Measurements from ENCODE around the gene PRDM13. TPM values are rescaled to one million over a fixed set of nuclear protein-coding genes. Genes with fewer than 3 reads are reported as not detected.

The PRDM13 gene
- polyA plus RNA-seq, 1 donor (not counting 4 experiments of a cell fraction or from before 2014, with no cell fraction given), result not detected

DNA sequence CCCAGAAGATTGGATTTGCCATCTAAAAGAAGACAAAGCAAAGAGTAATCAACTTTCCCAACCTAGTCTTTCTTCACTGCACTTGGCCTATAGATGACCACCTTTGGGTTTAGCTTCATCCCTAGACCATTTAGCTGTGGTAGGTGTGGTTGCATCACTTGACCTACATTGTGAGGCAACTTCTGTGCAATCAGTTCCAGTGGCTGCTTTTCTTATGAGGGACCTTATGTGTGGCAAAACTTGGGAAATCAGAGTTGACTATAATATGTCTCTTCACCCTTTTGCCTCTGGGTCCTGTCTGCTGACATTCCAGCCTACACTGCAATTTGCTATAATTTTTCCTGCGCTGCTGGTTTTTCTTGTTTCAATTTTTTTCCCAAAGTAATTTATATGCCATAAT, 55.2 kb downstream of the PRDM13 start:
- Histone ChIP-seq H3K4me2 (ENCODE audit: control insufficient read depth, extremely low read depth, insufficient read depth, low read depth, low read length) (no peak overlapping the region), H3K4me3 (ENCODE audit: control insufficient read depth in 2 of 3, extremely low read depth in 1 of 3, insufficient read depth in 2 of 3, low read depth in 1 of 3, low read length in 3 of 3) (no peak overlapping the region), H3K9me1 (ENCODE audit: control insufficient read depth, extremely low read depth, insufficient read depth, low read length) (no peaks in the 10 kb centered on the region), H3K36me3 (ENCODE audit: control insufficient read depth in 2 of 2, extremely low read depth in 1 of 2, insufficient read depth in 2 of 2, low read length in 2 of 2) (no peaks in the 10 kb centered on the region), H2AFZ (ENCODE audit: control insufficient read depth, low read length) (no peak overlapping the region), H4K20me1 (ENCODE audit: control insufficient read depth, extremely low read depth, insufficient read depth, low read length) (no peaks in the 10 kb centered on the region), H3K79me2 (ENCODE audit: control insufficient read depth, insufficient read depth, low read length) (no peaks in the 10 kb centered on the region), H3K9me3 (ENCODE audit: control insufficient read depth, low read depth, low read length) (no peaks in the 10 kb centered on the region), H3K27ac (ENCODE audit: control insufficient read depth, insufficient read depth, low read length) (no peak overlapping the region), H3K4me1 (ENCODE audit: control insufficient read depth, extremely low read depth, insufficient read depth, low read length) (no peaks in the 10 kb centered on the region), H3K27me3 (ENCODE audit: control insufficient read depth, extremely low read depth, insufficient read depth, low read length) (no peaks in the 10 kb centered on the region), H3K9ac (ENCODE audit: control insufficient read depth, extremely low read depth, insufficient read depth, low read length) (no peak overlapping the region)
- dilution Hi-C loops (cut with MboI; ENCODE audit: extremely low pct_ligation_motif_present, low sequenced_read_pairs), result no loop called here
- DNase-seq (ENCODE audit: low read depth, low spot score), result no peak
- TF ChIP-seq EZH2 (IDR thresholded peaks at IDR 0.05; ENCODE audit: low read length) (no peak), CTCF (optimal IDR thresholded peaks at IDR 0.05 in 1 of 3, IDR thresholded peaks at IDR 0.05 in 1 of 3, conservative IDR thresholded peaks at IDR 0.05 in 1 of 3; ENCODE audit: extremely low read depth in 1 of 3, insufficient read depth in 2 of 3, low read length in 3 of 3) (no peak)
- FAIRE-seq, result no peak

DNA sequence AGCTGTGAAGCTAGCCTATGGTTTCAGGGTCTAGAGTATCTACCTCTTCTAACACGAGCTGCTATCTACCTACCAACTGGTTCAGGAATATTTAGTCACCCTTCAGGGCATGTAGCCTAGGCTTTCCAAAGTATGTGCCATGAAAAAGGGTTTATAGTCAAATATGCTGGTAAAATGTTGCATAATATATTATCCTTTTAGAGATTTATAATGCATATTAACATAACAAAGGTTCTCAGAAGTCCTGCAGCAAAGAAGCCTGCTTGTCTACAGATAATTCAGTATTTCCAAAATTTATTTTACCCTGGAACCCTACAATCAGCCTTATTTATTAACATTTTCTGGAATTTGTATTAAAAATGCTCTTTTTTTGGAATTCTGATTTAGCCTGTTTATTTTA, 56.0 kb downstream of the PRDM13 start:
- FAIRE-seq, result no peak
- dilution Hi-C loops (cut with MboI; ENCODE audit: extremely low pct_ligation_motif_present, low sequenced_read_pairs), result no loop called here
- no peaks in the 10 kb centered on the region for H3K9me3 ChIP-seq (ENCODE audit: control insufficient read depth, low read depth, low read length)
- H4K20me1 ChIP-seq (ENCODE audit: control insufficient read depth, extremely low read depth, insufficient read depth, low read length), result no peaks in the 10 kb centered on the region
- H3K9ac ChIP-seq (ENCODE audit: control insufficient read depth, extremely low read depth, insufficient read depth, low read length), result no peak overlapping the region
- no peaks in the 10 kb centered on the region for H3K4me1 ChIP-seq (ENCODE audit: control insufficient read depth, extremely low read depth, insufficient read depth, low read length)
- H3K27ac ChIP-seq (ENCODE audit: control insufficient read depth, insufficient read depth, low read length), result no peak overlapping the region
- no peak for TF ChIP-seq CTCF (optimal IDR thresholded peaks at IDR 0.05 in 1 of 3, IDR thresholded peaks at IDR 0.05 in 1 of 3, conservative IDR thresholded peaks at IDR 0.05 in 1 of 3; ENCODE audit: extremely low read depth in 1 of 3, insufficient read depth in 2 of 3, low read length in 3 of 3)
- TF ChIP-seq EZH2 (IDR thresholded peaks at IDR 0.05; ENCODE audit: low read length), result no peak
- H3K36me3 ChIP-seq (ENCODE audit: control insufficient read depth in 2 of 2, extremely low read depth in 1 of 2, insufficient read depth in 2 of 2, low read length in 2 of 2), result no peaks in the 10 kb centered on the region
- no peaks in the 10 kb centered on the region for H3K27me3 ChIP-seq (ENCODE audit: control insufficient read depth, extremely low read depth, insufficient read depth, low read length)
- no peak overlapping the region for H2AFZ ChIP-seq (ENCODE audit: control insufficient read depth, low read length)
- no peaks in the 10 kb centered on the region for H3K9me1 ChIP-seq (ENCODE audit: control insufficient read depth, extremely low read depth, insufficient read depth, low read length)
- DNase-seq (ENCODE audit: low read depth, low spot score), result no peak
- H3K79me2 ChIP-seq (ENCODE audit: control insufficient read depth, insufficient read depth, low read length), result no peaks in the 10 kb centered on the region
- H3K4me3 ChIP-seq (ENCODE audit: control insufficient read depth in 2 of 3, extremely low read depth in 1 of 3, insufficient read depth in 2 of 3, low read depth in 1 of 3, low read length in 3 of 3), result no peak overlapping the region
- H3K4me2 ChIP-seq (ENCODE audit: control insufficient read depth, extremely low read depth, insufficient read depth, low read depth, low read length), result no peak overlapping the region

Small RNA genes lying within 50 kb of the gene (small RNA-seq; reads per million reads assigned to genes)
- gene RF00019 (ENCODE audit: insufficient read length in 3 of 3, low read depth in 3 of 3, low replicate concordance in 1 of 3), result 0 reads per million in 3 experiments

Other genes with a start within 250 kb of the PRDM13 start
- 9.9 to 21.2 TPM (median 14.7 TPM) in 3 replicates for gene COQ3, start 212.6 kb upstream of the PRDM13 start, polyA plus RNA-seq
- 19.2 to 60.5 TPM (median 40.8 TPM) in 3 replicates for gene PNISR, start 181.5 kb upstream of the PRDM13 start, polyA plus RNA-seq
- gene USP45, start 91.4 kb upstream of the PRDM13 start, polyA plus RNA-seq, result 9.0 to 11.3 TPM (median 10.0 TPM) in 3 replicates
- gene CCNC, start 38.2 kb upstream of the PRDM13 start, polyA plus RNA-seq, result 52.8 to 103 TPM (median 61.7 TPM) in 3 replicates